Progenitor cell of endocrine pancreas (in vitro differentiated cells): Measurements from ENCODE around the gene PTPRR. TPM values are rescaled to one million over a fixed set of nuclear protein-coding genes. Genes with fewer than 3 reads are reported as not detected.

ENCODE experiments used
- DNase-seq: peaks from one replicate; pipeline ENCODE4 v3.0.0; 2021; ENCODE audit warnings: low spot score; ENCODE audit not compliant: unreplicated experiment
- H3K27ac Mint-ChIP-seq: 2 replicates; pipeline ENCODE4 v1.8.0; 2021; ENCODE audit warnings: mild to moderate bottlenecking, moderate library complexity, mixed read lengths
- H3K27me3 Mint-ChIP-seq: 2 replicates; pipeline ENCODE4 v1.8.0; 2021; ENCODE audit warnings: mixed read lengths
- H3K36me3 Mint-ChIP-seq: 2 replicates; pipeline ENCODE4 v1.8.0; 2022; ENCODE audit warnings: mixed read lengths; ENCODE audit not compliant: insufficient read depth
- H3K4me1 Mint-ChIP-seq: 2 replicates; pipeline ENCODE4 v1.8.0; 2021; ENCODE audit warnings: low read depth, mixed read lengths
- H3K4me3 Mint-ChIP-seq: 2 replicates; pipeline ENCODE4 v1.8.0; 2021; ENCODE audit warnings: low read depth, mild to moderate bottlenecking, moderate library complexity, mixed read lengths
- H3K9me3 Mint-ChIP-seq: 2 replicates; pipeline ENCODE4 v1.8.0; 2021; ENCODE audit warnings: low read depth, mixed read lengths
- CTCF ChIP-seq: fragments of 200-600 bp; sonication (generic); IDR thresholded peaks from one replicate; pipeline ENCODE4 v1.5.0; 2021; ENCODE audit warnings: antibody characterized with exemption, mild to moderate bottlenecking; ENCODE audit not compliant: unreplicated experiment
- total RNA-seq: library from RNA; stranded (reverse); gene quantifications from 2 replicates; pipeline ENCODE4 v1.2.1, GENCODE V29; 2021

Gene PTPRR
- total RNA-seq, 1 donor from 2014 or later = 0.38 TPM

- Mint-ChIP-seq H3K36me3 (no peaks in the 10 kb centered on the region), H3K4me1 (peaks cover 6% of the 10 kb centered on the region), H3K4me3 (no peak overlapping the region), H3K9me3 (no peaks in the 10 kb centered on the region), H3K27ac (no peak overlapping the region), H3K27me3 (peaks cover 4% of the 10 kb centered on the region)
- no peak for TF ChIP-seq CTCF
- DNase-seq = no peak
Observed at GRCh38 chr12:70646850-70647249, 273.7 kb downstream of the PTPRR start.

- DNase-seq = no peak
- Mint-ChIP-seq H3K27ac (peak overlapping the region; percentile 86), H3K4me1 (peaks cover 6% of the 10 kb centered on the region), H3K9me3 (no peaks in the 10 kb centered on the region), H3K27me3 (peaks cover 6% of the 10 kb centered on the region), H3K36me3 (no peaks in the 10 kb centered on the region), H3K4me3 (no peak overlapping the region)
- no peak for TF ChIP-seq CTCF
Observed at GRCh38 chr12:70645494-70646317, 274.8 kb downstream of the PTPRR start.

GRCh38 chr12:70644861-70645260 is 275.7 kb downstream of the PTPRR start:
- Mint-ChIP-seq H3K4me1 (peaks cover 6% of the 10 kb centered on the region), H3K27me3 (peaks cover 6% of the 10 kb centered on the region), H3K27ac (no peak overlapping the region), H3K9me3 (no peaks in the 10 kb centered on the region), H3K36me3 (no peaks in the 10 kb centered on the region), H3K4me3 (no peak overlapping the region)
- no peak for DNase-seq
- TF ChIP-seq CTCF = no peak

- no peak for TF ChIP-seq CTCF
- DNase-seq = no peak
- H3K4me1 Mint-ChIP-seq = peaks cover 6% of the 10 kb centered on the region
- H3K4me3 Mint-ChIP-seq = no peak overlapping the region
- H3K27me3 Mint-ChIP-seq = peaks cover 6% of the 10 kb centered on the region
- no peak overlapping the region for H3K27ac Mint-ChIP-seq
- H3K9me3 Mint-ChIP-seq = no peaks in the 10 kb centered on the region
- H3K36me3 Mint-ChIP-seq = no peaks in the 10 kb centered on the region
Observed at GRCh38 chr12:70643939-70644338, 276.6 kb downstream of the PTPRR start.

GRCh38 chr12:70641691-70642090 is 278.8 kb downstream of the PTPRR start:
- Mint-ChIP-seq H3K4me1 (peaks cover 6% of the 10 kb centered on the region), H3K36me3 (no peaks in the 10 kb centered on the region), H3K9me3 (no peaks in the 10 kb centered on the region), H3K27me3 (peaks cover 11% of the 10 kb centered on the region), H3K4me3 (no peak overlapping the region), H3K27ac (no peak overlapping the region)
- no peak for TF ChIP-seq CTCF
- no peak for DNase-seq
